GM18858 (cell line): Measurements from ENCODE around the gene GOLGA8T.
"Not testable (repeated sequence)": the region's sequence is repeated elsewhere in the genome, so short reads cannot be mapped to it uniquely, and the experiment has no call there.

Source experiments
- ATAC-seq: cut with Tn5 transposase; IDR thresholded peaks from one replicate; pipeline ENCODE4 v1.9.1; 2021; ENCODE audit not compliant: unreplicated experiment

Gene GOLGA8T

DNA sequence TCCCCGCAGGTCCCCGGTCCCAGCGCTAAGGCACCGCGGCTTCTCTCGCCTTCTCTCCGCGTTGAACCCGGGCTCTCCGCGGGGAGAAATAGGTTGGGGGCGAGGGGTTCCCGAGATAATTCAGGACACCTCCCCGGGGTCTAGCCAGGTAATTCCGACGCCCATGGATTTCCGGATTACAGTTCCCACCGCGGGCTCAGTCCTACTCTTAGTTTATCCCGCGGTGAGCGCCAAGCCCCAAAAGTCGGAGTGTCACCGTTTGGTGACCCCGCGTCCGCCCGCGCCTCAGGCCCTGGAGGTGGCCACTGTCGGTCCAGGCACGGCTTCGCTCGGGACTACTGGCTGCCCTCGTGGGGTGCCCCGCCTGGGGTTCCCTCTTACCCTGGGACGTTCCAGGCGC is 56.8 kb downstream of the GOLGA8T start:
- ATAC-seq = not testable (repeated sequence)

DNA sequence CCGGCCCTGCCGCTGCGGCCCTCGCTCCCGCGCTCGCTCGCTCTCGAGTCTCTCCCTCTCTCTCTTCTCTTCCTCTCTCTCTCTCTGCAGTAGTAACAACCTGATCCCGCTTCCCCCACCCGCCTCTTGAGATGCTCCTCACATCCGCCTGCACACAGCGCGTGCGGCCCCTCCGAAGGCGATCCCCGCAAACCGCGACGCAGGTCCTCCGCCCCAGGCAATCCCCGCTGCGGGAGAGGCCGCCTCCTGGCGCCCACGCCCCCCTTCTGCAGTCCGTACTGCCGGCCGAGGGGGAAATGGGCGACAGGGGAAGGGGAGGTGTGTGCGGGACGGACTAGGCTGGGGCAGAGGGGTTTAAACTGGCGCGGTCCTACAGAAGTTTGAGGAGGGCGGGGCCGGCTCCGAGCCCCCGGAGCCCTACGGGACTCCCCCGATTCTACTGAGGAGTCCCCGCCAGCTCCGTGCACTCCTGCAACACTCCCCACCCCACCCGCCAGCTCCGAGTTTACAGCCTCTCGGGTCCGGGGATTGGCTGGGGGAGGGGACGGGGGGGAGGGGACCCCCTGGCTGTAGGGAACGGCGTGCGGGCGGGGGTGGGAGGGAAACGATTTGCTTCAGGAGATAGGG is 57.4 kb downstream of the GOLGA8T start:
- not testable (repeated sequence) for ATAC-seq

DNA sequence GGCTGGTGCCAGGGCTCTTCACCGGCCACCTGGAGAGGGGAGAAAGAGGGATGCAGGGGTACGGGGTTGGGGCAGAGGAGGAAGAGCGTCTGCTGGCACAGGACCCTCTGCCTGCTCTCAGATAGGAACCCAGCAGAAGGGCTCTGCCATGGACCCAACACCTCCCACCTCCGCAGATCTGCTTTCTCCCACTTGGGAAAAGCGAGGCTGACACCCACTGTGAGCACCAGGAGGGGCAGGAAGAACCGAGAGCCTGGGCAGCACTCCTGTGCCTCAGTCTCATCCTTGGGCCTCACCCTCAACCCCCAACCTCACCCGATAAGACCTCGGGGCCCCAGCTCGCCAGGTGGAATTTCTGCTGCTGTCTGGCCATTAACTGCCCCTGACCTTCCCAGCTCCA is 58.0 kb downstream of the GOLGA8T start:
- ATAC-seq = not testable (repeated sequence)
